GM12873 (cell line): ENCODE measurements around the gene CFAP65.

Experiments used
- CTCF ChIP-seq: IDR thresholded peaks from 2 replicates; pipeline ENCODE4 v1.5.1; 2012; ENCODE audit warnings: low read depth, mild to moderate bottlenecking, moderate library complexity, low read length, control low read depth; ENCODE audit not compliant: insufficient read depth; ENCODE audit errors: missing control alignments

CFAP65 gene

GRCh38 chr2:218963601-218964000 is 77.7 kb downstream of the CFAP65 start:
- no peak for TF ChIP-seq CTCF

- TF ChIP-seq CTCF: no peak
Observed at GRCh38 chr2:218962859-218963492, 78.3 kb downstream of the CFAP65 start.

- no peak for TF ChIP-seq CTCF
Observed at GRCh38 chr2:218961651-218962570, 79.4 kb downstream of the CFAP65 start.

- TF ChIP-seq CTCF: no peak
Observed at GRCh38 chr2:218961229-218961628, 80.1 kb downstream of the CFAP65 start.

- no peak for TF ChIP-seq CTCF
Observed at GRCh38 chr2:218960309-218961165, 80.8 kb downstream of the CFAP65 start.

- TF ChIP-seq CTCF: no peak
Observed at GRCh38 chr2:218959761-218960308, 81.5 kb downstream of the CFAP65 start.
